ENCODE data around the gene ROR2.

Gene ROR2

GRCh38 chr9:91864380-91864779 is 85.6 kb downstream of the ROR2 start:
- H3K4me3 Mint-ChIP-seq, result no peak overlapping the region
- peaks cover 17% of the 10 kb centered on the region for H3K27me3 Mint-ChIP-seq
- H3K36me3 Mint-ChIP-seq (ENCODE audit: low read depth), result no peaks in the 10 kb centered on the region
- no peaks in the 10 kb centered on the region for H3K9me3 Mint-ChIP-seq
- H3K27ac Mint-ChIP-seq, result no peak overlapping the region
- no peaks in the 10 kb centered on the region for H3K4me1 Mint-ChIP-seq (ENCODE audit: low read depth)

GRCh38 chr9:91863469-91863868 is 86.6 kb downstream of the ROR2 start:
- no peak overlapping the region for H3K27ac Mint-ChIP-seq
- no peak overlapping the region for H3K4me3 Mint-ChIP-seq
- H3K27me3 Mint-ChIP-seq, result peaks cover 13% of the 10 kb centered on the region
- H3K4me1 Mint-ChIP-seq (ENCODE audit: low read depth), result no peaks in the 10 kb centered on the region
- no peaks in the 10 kb centered on the region for H3K36me3 Mint-ChIP-seq (ENCODE audit: low read depth)
- no peaks in the 10 kb centered on the region for H3K9me3 Mint-ChIP-seq

- Mint-ChIP-seq H3K9me3 (no peaks in the 10 kb centered on the region), H3K27me3 (no peaks in the 10 kb centered on the region), H3K36me3 (ENCODE audit: low read depth) (no peaks in the 10 kb centered on the region)
These were observed 91.6 kb downstream of the ROR2 start for GRCh38 chr9:91858213-91859030.

GRCh38 chr9:91857291-91858212 is 92.5 kb downstream of the ROR2 start:
- no peaks in the 10 kb centered on the region for H3K27me3 Mint-ChIP-seq
- no peaks in the 10 kb centered on the region for H3K4me1 Mint-ChIP-seq (ENCODE audit: low read depth)
- H3K9me3 Mint-ChIP-seq, result no peaks in the 10 kb centered on the region
- H3K4me3 Mint-ChIP-seq, result no peak overlapping the region
- no peaks in the 10 kb centered on the region for H3K36me3 Mint-ChIP-seq (ENCODE audit: low read depth)
- H3K27ac Mint-ChIP-seq, result no peak overlapping the region

More at GRCh38 chr9:91858213-91859030, 91.6 kb downstream of the ROR2 start:
- Mint-ChIP-seq H3K4me1 (ENCODE audit: low read depth) (no peaks in the 10 kb centered on the region), H3K27ac (no peak overlapping the region), H3K4me3 (no peak overlapping the region)

- Mint-ChIP-seq H3K4me1 (ENCODE audit: low read depth) (no peaks in the 10 kb centered on the region), H3K4me3 (no peak overlapping the region), H3K36me3 (ENCODE audit: low read depth) (no peaks in the 10 kb centered on the region), H3K9me3 (no peaks in the 10 kb centered on the region), H3K27ac (no peak overlapping the region), H3K27me3 (no peaks in the 10 kb centered on the region)
These were observed 93.6 kb downstream of the ROR2 start for GRCh38 chr9:91856419-91856818.

- Mint-ChIP-seq H3K36me3 (ENCODE audit: low read depth) (no peaks in the 10 kb centered on the region), H3K27me3 (no peaks in the 10 kb centered on the region), H3K9me3 (no peaks in the 10 kb centered on the region), H3K27ac (no peak overlapping the region), H3K4me3 (no peak overlapping the region), H3K4me1 (ENCODE audit: low read depth) (no peaks in the 10 kb centered on the region)
These were observed 94.8 kb downstream of the ROR2 start for GRCh38 chr9:91855196-91855595.

- H3K27me3 Mint-ChIP-seq, result no peaks in the 10 kb centered on the region
- H3K27ac Mint-ChIP-seq, result no peak overlapping the region
- no peak overlapping the region for H3K4me3 Mint-ChIP-seq
- H3K9me3 Mint-ChIP-seq, result no peaks in the 10 kb centered on the region
- no peaks in the 10 kb centered on the region for H3K4me1 Mint-ChIP-seq (ENCODE audit: low read depth)
- no peaks in the 10 kb centered on the region for H3K36me3 Mint-ChIP-seq (ENCODE audit: low read depth)
These were observed 97.2 kb downstream of the ROR2 start for GRCh38 chr9:91852801-91853347.

- H3K4me3 Mint-ChIP-seq, result no peak overlapping the region
- no peaks in the 10 kb centered on the region for H3K9me3 Mint-ChIP-seq
- peaks cover 12% of the 10 kb centered on the region for H3K4me1 Mint-ChIP-seq (ENCODE audit: low read depth)
- H3K27ac Mint-ChIP-seq, result no peak overlapping the region
- H3K27me3 Mint-ChIP-seq, result peaks cover 3% of the 10 kb centered on the region
- H3K36me3 Mint-ChIP-seq (ENCODE audit: low read depth), result no peaks in the 10 kb centered on the region
These were observed 100.3 kb downstream of the ROR2 start for GRCh38 chr9:91849694-91850093.

GRCh38 chr9:91848146-91848545 is 101.9 kb downstream of the ROR2 start:
- Mint-ChIP-seq H3K27me3 (peaks cover 3% of the 10 kb centered on the region), H3K36me3 (ENCODE audit: low read depth) (no peaks in the 10 kb centered on the region), H3K4me3 (no peak overlapping the region), H3K9me3 (no peaks in the 10 kb centered on the region), H3K4me1 (ENCODE audit: low read depth) (peaks cover 12% of the 10 kb centered on the region), H3K27ac (no peak overlapping the region)

GRCh38 chr9:91847581-91848091 is 102.4 kb downstream of the ROR2 start:
- no peaks in the 10 kb centered on the region for H3K9me3 Mint-ChIP-seq
- no peak overlapping the region for H3K27ac Mint-ChIP-seq
- H3K36me3 Mint-ChIP-seq (ENCODE audit: low read depth), result no peaks in the 10 kb centered on the region
- H3K4me1 Mint-ChIP-seq (ENCODE audit: low read depth), result peaks cover 12% of the 10 kb centered on the region
- H3K27me3 Mint-ChIP-seq, result peaks cover 3% of the 10 kb centered on the region
- no peak overlapping the region for H3K4me3 Mint-ChIP-seq

- H3K4me1 Mint-ChIP-seq (ENCODE audit: low read depth), result peaks cover 12% of the 10 kb centered on the region
- no peak overlapping the region for H3K4me3 Mint-ChIP-seq
- H3K9me3 Mint-ChIP-seq, result no peaks in the 10 kb centered on the region
- no peak overlapping the region for H3K27ac Mint-ChIP-seq
- H3K27me3 Mint-ChIP-seq, result peaks cover 8% of the 10 kb centered on the region
- no peaks in the 10 kb centered on the region for H3K36me3 Mint-ChIP-seq (ENCODE audit: low read depth)
These were observed 104.1 kb downstream of the ROR2 start for GRCh38 chr9:91845879-91846278.

GRCh38 chr9:91844701-91845291 is 105.2 kb downstream of the ROR2 start:
- Mint-ChIP-seq H3K4me3 (no peak overlapping the region), H3K27ac (no peak overlapping the region), H3K36me3 (ENCODE audit: low read depth) (no peaks in the 10 kb centered on the region), H3K27me3 (peaks cover 8% of the 10 kb centered on the region), H3K4me1 (ENCODE audit: low read depth) (peaks cover 12% of the 10 kb centered on the region), H3K9me3 (no peaks in the 10 kb centered on the region)

- H3K27me3 Mint-ChIP-seq, result peaks cover 12% of the 10 kb centered on the region
- peaks cover 12% of the 10 kb centered on the region for H3K4me1 Mint-ChIP-seq (ENCODE audit: low read depth)
- no peak overlapping the region for H3K27ac Mint-ChIP-seq
- no peaks in the 10 kb centered on the region for H3K9me3 Mint-ChIP-seq
- H3K36me3 Mint-ChIP-seq (ENCODE audit: low read depth), result no peaks in the 10 kb centered on the region
- no peak overlapping the region for H3K4me3 Mint-ChIP-seq
These were observed 105.8 kb downstream of the ROR2 start for GRCh38 chr9:91844190-91844589.

GRCh38 chr9:91843623-91844148 is 106.3 kb downstream of the ROR2 start:
- peaks cover 12% of the 10 kb centered on the region for H3K4me1 Mint-ChIP-seq (ENCODE audit: low read depth)
- H3K4me3 Mint-ChIP-seq, result no peak overlapping the region
- H3K27ac Mint-ChIP-seq, result no peak overlapping the region
- H3K36me3 Mint-ChIP-seq (ENCODE audit: low read depth), result no peaks in the 10 kb centered on the region
- peaks cover 14% of the 10 kb centered on the region for H3K27me3 Mint-ChIP-seq
- no peaks in the 10 kb centered on the region for H3K9me3 Mint-ChIP-seq

Measured in stimulated activated naive CD8-positive, alpha-beta T cell treated with anti-CD3 and anti-CD28 coated beads, Interleukin-15, Interleukin-2, amounts not matched to agents 100 ng/mL and 50 ng/mL, for 24 hours (primary cell).